ENCODE measurements around the gene AMBN. TPM values are rescaled to one million over a fixed set of nuclear protein-coding genes. Genes with fewer than 3 reads are reported as not detected.
A peak's percentile ranks its signal among the peaks of the same experiment; 100 is the strongest.

AMBN gene
- total RNA-seq (2021) (not detected in 2 replicates), Bru-seq, nascent RNA (not detected), BruChase-seq, experiment 1, labeled RNA remaining after a 2-hour chase (not detected), BruChase-seq, experiment 2, labeled RNA remaining after a 6-hour chase (not detected)
- long read RNA-seq, result 0 reads

GRCh38 chr4:70591955-70592582 is at the start of gene AMBN:
TSS of gene AMBN (plus strand) at chr4:70592256. CDS start at chr4:70592359, 103 bp downstream.
- Histone ChIP-seq H3K79me2 (ENCODE audit: low read depth) (no peaks in the 10 kb centered on the region), H3K4me3 (no peak within 1 kb of the TSS), H2AFZ (no peak within 1 kb of the TSS), H3K4me2 (no peak within 1 kb of the TSS), H3K9me3 (ENCODE audit: insufficient read depth, low read depth) (no peaks in the 10 kb centered on the region), H3K9me2 (ENCODE audit: insufficient read depth) (no peaks in the 10 kb centered on the region), H3K4me1 (replicated peaks; ENCODE audit: insufficient read depth) (no peaks in the 10 kb centered on the region), H3K27ac (no peak within 1 kb of the TSS), H4K20me1 (ENCODE audit: insufficient read depth) (no peaks in the 10 kb centered on the region), H3K27me3 (ENCODE audit: insufficient read depth, low read depth) (no peaks in the 10 kb centered on the region), H3F3A (ENCODE audit: insufficient read depth, low read depth) (no peaks in the 10 kb centered on the region), H3K36me3 (ENCODE audit: low read depth) (no peaks in the 10 kb centered on the region)
- BruUV-seq (replicated peaks), result no TSS peak
- TF ChIP-seq EZH2 (IDR thresholded peaks at IDR 0.05; ENCODE audit: low read depth) (no peak), CTCF (conservative IDR thresholded peaks at IDR 0.05) (no peak)
- POLR2A ChIA-PET (ENCODE audit: unreplicated experiment), result interaction anchor here (0.6 kb wide), 1 partner anchor 11 kb away, joined by 6 read pairs; no protein-coding TSS in a partner anchor
- DNase-seq, result no peak
- CTCF ChIA-PET, result interaction anchor here (0.7 kb wide), 1 partner anchor 46 kb away, joined by 3 read pairs; no protein-coding TSS in a partner anchor
- intact Hi-C loops (cut with micrococcal nuclease; ENCODE audit: unreplicated experiment), result no loop called here

GRCh38 chr4:70544279-70544868 is 47.7 kb upstream of the AMBN start:
- Histone ChIP-seq H3K27ac (no peak overlapping the region), H3K4me3 (no peak overlapping the region), H3K79me2 (ENCODE audit: low read depth) (no peaks in the 10 kb centered on the region), H3K9me2 (ENCODE audit: insufficient read depth) (no peaks in the 10 kb centered on the region), H4K20me1 (ENCODE audit: insufficient read depth) (no peaks in the 10 kb centered on the region), H3F3A (ENCODE audit: insufficient read depth, low read depth) (no peaks in the 10 kb centered on the region), H3K27me3 (ENCODE audit: insufficient read depth, low read depth) (no peaks in the 10 kb centered on the region), H3K36me3 (ENCODE audit: low read depth) (no peaks in the 10 kb centered on the region), H3K4me2 (no peak overlapping the region), H3K9me3 (ENCODE audit: insufficient read depth, low read depth) (no peaks in the 10 kb centered on the region), H2AFZ (no peak overlapping the region), H3K4me1 (replicated peaks; ENCODE audit: insufficient read depth) (no peaks in the 10 kb centered on the region)
- DNase-seq, result no peak
- peak; percentile 64 for TF ChIP-seq CTCF (conservative IDR thresholded peaks at IDR 0.05)
- no peak for TF ChIP-seq EZH2 (IDR thresholded peaks at IDR 0.05; ENCODE audit: low read depth)
- intact Hi-C loops (cut with micrococcal nuclease; ENCODE audit: unreplicated experiment), result no loop called here
- CTCF ChIA-PET, result no interaction called here
- BruUV-seq (replicated peaks), result no TSS peak
- POLR2A ChIA-PET (ENCODE audit: unreplicated experiment), result no interaction called here

- POLR2A ChIA-PET (ENCODE audit: unreplicated experiment), result no interaction called here
- no peak overlapping the region for H2AFZ ChIP-seq
- intact Hi-C loops (cut with micrococcal nuclease; ENCODE audit: unreplicated experiment), result loop anchor here (5.0 to 10.0 kb wide), 2 partner anchors 52 to 675 kb away; no protein-coding TSS in a partner anchor
Measured at GRCh38 chr4:70556856-70557255, 35.2 kb upstream of the AMBN start.

More at GRCh38 chr4:70556856-70557255, 35.2 kb upstream of the AMBN start:
- no peaks in the 10 kb centered on the region for H3K4me1 ChIP-seq (replicated peaks; ENCODE audit: insufficient read depth)
- no peaks in the 10 kb centered on the region for H3K9me2 ChIP-seq (ENCODE audit: insufficient read depth)
- no peaks in the 10 kb centered on the region for H3K36me3 ChIP-seq (ENCODE audit: low read depth)
- no peak overlapping the region for H3K27ac ChIP-seq
- no peak overlapping the region for H3K4me2 ChIP-seq
- H4K20me1 ChIP-seq (ENCODE audit: insufficient read depth), result no peaks in the 10 kb centered on the region
- CTCF ChIA-PET, result no interaction called here
- H3K9me3 ChIP-seq (ENCODE audit: insufficient read depth, low read depth), result no peaks in the 10 kb centered on the region
- DNase-seq, result no peak
- H3F3A ChIP-seq (ENCODE audit: insufficient read depth, low read depth), result no peaks in the 10 kb centered on the region
- no peak overlapping the region for H3K4me3 ChIP-seq
- no peaks in the 10 kb centered on the region for H3K79me2 ChIP-seq (ENCODE audit: low read depth)
- no peaks in the 10 kb centered on the region for H3K27me3 ChIP-seq (ENCODE audit: insufficient read depth, low read depth)
- BruUV-seq (replicated peaks), result no TSS peak
- TF ChIP-seq CTCF (conservative IDR thresholded peaks at IDR 0.05) (no peak), EZH2 (IDR thresholded peaks at IDR 0.05; ENCODE audit: low read depth) (no peak)
